ENCODE results near the gene PDZRN4. TPM values are rescaled to one million over a fixed set of nuclear protein-coding genes. Genes with fewer than 3 reads are reported as not detected.

The PDZRN4 gene
- total RNA-seq, 1 experiment from 2014 or later: not detected

GRCh38 chr12:41223600-41223999 lies 35.5 kb downstream of the PDZRN4 start:
- Mint-ChIP-seq H3K27me3 (ENCODE audit: unreplicated experiment) (no peaks in the 10 kb centered on the region), H3K36me3 (ENCODE audit: insufficient read depth, unreplicated experiment) (no peaks in the 10 kb centered on the region), H3K9me3 (ENCODE audit: low read depth, unreplicated experiment) (no peaks in the 10 kb centered on the region), H3K27ac (ENCODE audit: unreplicated experiment) (no peak overlapping the region), H3K4me1 (ENCODE audit: low read depth, unreplicated experiment) (no peaks in the 10 kb centered on the region), H3K4me3 (ENCODE audit: low read depth, unreplicated experiment) (no peak overlapping the region)
- BruUV-seq (replicated peaks): no TSS peak
- no peak for TF ChIP-seq CTCF (IDR thresholded peaks at IDR 0.05; ENCODE audit: unreplicated experiment)
- CTCF ChIA-PET: no interaction called here
- intact Hi-C loops (cut with micrococcal nuclease; ENCODE audit: unreplicated experiment): no loop called here
- DNase-seq: no peak

GRCh38 chr12:41224066-41224465 lies 35.9 kb downstream of the PDZRN4 start:
- intact Hi-C loops (cut with micrococcal nuclease; ENCODE audit: unreplicated experiment): no loop called here
- no TSS peak for BruUV-seq (replicated peaks)
- Mint-ChIP-seq H3K27me3 (ENCODE audit: unreplicated experiment) (no peaks in the 10 kb centered on the region), H3K36me3 (ENCODE audit: insufficient read depth, unreplicated experiment) (no peaks in the 10 kb centered on the region), H3K9me3 (ENCODE audit: low read depth, unreplicated experiment) (no peaks in the 10 kb centered on the region), H3K4me3 (ENCODE audit: low read depth, unreplicated experiment) (no peak overlapping the region), H3K4me1 (ENCODE audit: low read depth, unreplicated experiment) (no peaks in the 10 kb centered on the region), H3K27ac (ENCODE audit: unreplicated experiment) (no peak overlapping the region)
- no peak for DNase-seq
- CTCF ChIA-PET: no interaction called here
- no peak for TF ChIP-seq CTCF (IDR thresholded peaks at IDR 0.05; ENCODE audit: unreplicated experiment)

GRCh38 chr12:41225179-41225578 lies 37.1 kb downstream of the PDZRN4 start:
- intact Hi-C loops (cut with micrococcal nuclease; ENCODE audit: unreplicated experiment): no loop called here
- no peak overlapping the region for H3K4me3 Mint-ChIP-seq (ENCODE audit: low read depth, unreplicated experiment)
- no peak for TF ChIP-seq CTCF (IDR thresholded peaks at IDR 0.05; ENCODE audit: unreplicated experiment)
- H3K9me3 Mint-ChIP-seq (ENCODE audit: low read depth, unreplicated experiment): no peaks in the 10 kb centered on the region
- H3K27ac Mint-ChIP-seq (ENCODE audit: unreplicated experiment): no peak overlapping the region
- no peak for DNase-seq
- H3K4me1 Mint-ChIP-seq (ENCODE audit: low read depth, unreplicated experiment): no peaks in the 10 kb centered on the region
- H3K36me3 Mint-ChIP-seq (ENCODE audit: insufficient read depth, unreplicated experiment): no peaks in the 10 kb centered on the region
- CTCF ChIA-PET: no interaction called here
- no peaks in the 10 kb centered on the region for H3K27me3 Mint-ChIP-seq (ENCODE audit: unreplicated experiment)
- BruUV-seq (replicated peaks): no TSS peak

GRCh38 chr12:41228066-41228820 lies 40.1 kb downstream of the PDZRN4 start:
- no peaks in the 10 kb centered on the region for H3K36me3 Mint-ChIP-seq (ENCODE audit: insufficient read depth, unreplicated experiment)
- H3K27ac Mint-ChIP-seq (ENCODE audit: unreplicated experiment): no peak overlapping the region
- no peaks in the 10 kb centered on the region for H3K27me3 Mint-ChIP-seq (ENCODE audit: unreplicated experiment)
- CTCF ChIA-PET: no interaction called here
- DNase-seq: no peak
- H3K4me3 Mint-ChIP-seq (ENCODE audit: low read depth, unreplicated experiment): no peak overlapping the region
- no peaks in the 10 kb centered on the region for H3K9me3 Mint-ChIP-seq (ENCODE audit: low read depth, unreplicated experiment)
- intact Hi-C loops (cut with micrococcal nuclease; ENCODE audit: unreplicated experiment): no loop called here
- no TSS peak for BruUV-seq (replicated peaks)
- no peak for TF ChIP-seq CTCF (IDR thresholded peaks at IDR 0.05; ENCODE audit: unreplicated experiment)
- no peaks in the 10 kb centered on the region for H3K4me1 Mint-ChIP-seq (ENCODE audit: low read depth, unreplicated experiment)
